HG03135 (cell line): ENCODE results near the gene ASCL1.

ENCODE experiments used
- ATAC-seq: cut with Tn5 transposase; IDR thresholded peaks from one replicate; pipeline ENCODE4 v1.9.1; 2021; ENCODE audit warnings: mild to moderate bottlenecking, moderate library complexity; ENCODE audit not compliant: unreplicated experiment

Gene ASCL1

GRCh38 chr12:102973583-102973982, 16.1 kb downstream of the ASCL1 start:
- no peak for ATAC-seq

- ATAC-seq = no peak
Measured at GRCh38 chr12:102976609-102977280, 19.3 kb downstream of the ASCL1 start.

GRCh38 chr12:102977945-102978706, 20.7 kb downstream of the ASCL1 start:
- no peak for ATAC-seq

- ATAC-seq = no peak
Measured at GRCh38 chr12:102980350-102980749, 22.9 kb downstream of the ASCL1 start.

- no peak for ATAC-seq
Measured at GRCh38 chr12:102990419-102990818, 32.9 kb downstream of the ASCL1 start.

GRCh38 chr12:102992297-102992696, 34.8 kb downstream of the ASCL1 start:
- ATAC-seq = no peak

GRCh38 chr12:102992720-102993119, 35.2 kb downstream of the ASCL1 start:
- ATAC-seq = no peak

GRCh38 chr12:102993537-102993936, 36.1 kb downstream of the ASCL1 start:
- ATAC-seq = no peak

GRCh38 chr12:102995372-102995771, 37.9 kb downstream of the ASCL1 start:
- no peak for ATAC-seq
